Measurements from ENCODE around the gene ARID3A. TPM values are rescaled to one million over a fixed set of nuclear protein-coding genes. Genes with fewer than 3 reads are reported as not detected.

The ARID3A gene
- total and polyA plus RNA-seq, 2 of the 13 experiments (the other 11 are each of a cell fraction or from before 2014, with no cell fraction given) = 71.3 to 77.9 TPM

DNA sequence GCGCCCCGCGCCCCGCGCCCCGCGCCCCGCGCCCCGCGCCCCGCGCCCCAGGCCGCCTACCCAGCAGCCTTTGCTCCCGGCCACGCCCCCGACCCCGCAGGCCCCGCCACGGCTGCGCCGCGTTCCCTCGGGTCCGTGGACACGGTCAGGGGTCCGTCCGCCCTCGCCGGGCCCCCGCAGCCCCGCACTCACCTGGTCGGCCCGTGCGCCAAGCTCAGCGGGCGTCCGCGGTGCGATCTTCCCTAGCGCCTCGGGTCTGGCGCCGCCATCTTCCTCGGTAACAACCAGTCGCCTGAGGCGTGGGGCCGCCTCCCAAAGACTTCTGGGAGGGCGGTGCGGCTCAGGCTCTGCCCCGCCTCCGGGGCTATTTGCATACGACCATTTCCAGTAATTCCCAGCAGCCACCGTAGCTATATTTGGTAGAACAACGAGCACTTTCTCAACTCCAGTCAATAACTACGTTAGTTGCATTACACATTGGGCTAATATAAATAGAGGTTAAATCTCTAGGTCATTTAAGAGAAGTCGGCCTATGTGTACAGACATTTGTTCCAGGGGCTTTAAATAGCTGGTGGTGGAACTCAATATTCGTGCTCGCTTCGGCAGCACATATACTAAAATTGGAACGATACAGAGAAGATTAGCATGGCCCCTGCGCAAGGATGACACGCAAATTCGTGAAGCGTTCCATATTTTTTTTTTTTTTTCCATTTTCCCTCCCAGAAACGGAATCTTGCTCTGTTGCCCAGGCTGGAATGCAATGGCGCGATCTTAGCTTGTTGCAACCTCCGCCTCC, 32.7 kb upstream of the ARID3A start, which contains the start of the genes MED16 and RNU6-9 (continued):
- TF ChIP-seq, protein P1, sequence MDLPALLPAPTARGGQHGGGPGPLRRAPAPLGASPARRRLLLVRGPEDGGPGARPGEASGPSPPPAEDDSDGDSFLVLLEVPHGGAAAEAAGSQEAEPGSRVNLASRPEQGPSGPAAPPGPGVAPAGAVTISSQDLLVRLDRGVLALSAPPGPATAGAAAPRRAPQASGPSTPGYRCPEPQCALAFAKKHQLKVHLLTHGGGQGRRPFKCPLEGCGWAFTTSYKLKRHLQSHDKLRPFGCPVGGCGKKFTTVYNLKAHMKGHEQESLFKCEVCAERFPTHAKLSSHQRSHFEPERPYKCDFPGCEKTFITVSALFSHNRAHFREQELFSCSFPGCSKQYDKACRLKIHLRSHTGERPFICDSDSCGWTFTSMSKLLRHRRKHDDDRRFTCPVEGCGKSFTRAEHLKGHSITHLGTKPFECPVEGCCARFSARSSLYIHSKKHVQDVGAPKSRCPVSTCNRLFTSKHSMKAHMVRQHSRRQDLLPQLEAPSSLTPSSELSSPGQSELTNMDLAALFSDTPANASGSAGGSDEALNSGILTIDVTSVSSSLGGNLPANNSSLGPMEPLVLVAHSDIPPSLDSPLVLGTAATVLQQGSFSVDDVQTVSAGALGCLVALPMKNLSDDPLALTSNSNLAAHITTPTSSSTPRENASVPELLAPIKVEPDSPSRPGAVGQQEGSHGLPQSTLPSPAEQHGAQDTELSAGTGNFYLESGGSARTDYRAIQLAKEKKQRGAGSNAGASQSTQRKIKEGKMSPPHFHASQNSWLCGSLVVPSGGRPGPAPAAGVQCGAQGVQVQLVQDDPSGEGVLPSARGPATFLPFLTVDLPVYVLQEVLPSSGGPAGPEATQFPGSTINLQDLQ (CRISPR knock-in tag; IDR thresholded peaks at IDR 0.05) = peak; percentile 71; the same call in 1 of the 2 replicates
- TF ChIP-seq ZNF30 (CRISPR knock-in tag; IDR thresholded peaks at IDR 0.05) = no peak
- no peak for TF ChIP-seq AGO2 (optimal IDR thresholded peaks at IDR 0.05; ENCODE audit: low read depth, low read length)
- TF ChIP-seq GABPB1 (CRISPR knock-in tag; IDR thresholded peaks at IDR 0.05) = peak; percentile 58
- TF ChIP-seq ZFP36L1 (CRISPR knock-in tag; IDR thresholded peaks at IDR 0.05) = 0 out of 2 replicates have a peak, but pooled peaks have one; percentile 28
- TF ChIP-seq, protein P2, sequence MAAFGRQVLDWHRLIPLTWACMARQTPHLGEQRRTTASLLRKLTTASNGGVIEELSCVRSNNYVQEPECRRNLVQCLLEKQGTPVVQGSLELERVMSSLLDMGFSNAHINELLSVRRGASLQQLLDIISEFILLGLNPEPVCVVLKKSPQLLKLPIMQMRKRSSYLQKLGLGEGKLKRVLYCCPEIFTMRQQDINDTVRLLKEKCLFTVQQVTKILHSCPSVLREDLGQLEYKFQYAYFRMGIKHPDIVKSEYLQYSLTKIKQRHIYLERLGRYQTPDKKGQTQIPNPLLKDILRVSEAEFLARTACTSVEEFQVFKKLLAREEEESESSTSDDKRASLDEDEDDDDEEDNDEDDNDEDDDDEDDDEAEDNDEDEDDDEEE (CRISPR knock-in tag; IDR thresholded peaks at IDR 0.05) = no peak
- TF ChIP-seq ZFP82 (CRISPR knock-in tag; IDR thresholded peaks at IDR 0.05; ENCODE audit: borderline replicate concordance) = peak; percentile 80; the same call in 1 of the 2 replicates
- TF ChIP-seq DNMT3B (CRISPR knock-in tag; conservative IDR thresholded peaks at IDR 0.05) = 0 out of 2 replicates have a peak, but pooled peaks have one; percentile 31
- TF ChIP-seq ZNF430 (CRISPR knock-in tag; IDR thresholded peaks at IDR 0.05) = peak; percentile 63; the same call in 1 of the 2 replicates
- TF ChIP-seq, protein P3, sequence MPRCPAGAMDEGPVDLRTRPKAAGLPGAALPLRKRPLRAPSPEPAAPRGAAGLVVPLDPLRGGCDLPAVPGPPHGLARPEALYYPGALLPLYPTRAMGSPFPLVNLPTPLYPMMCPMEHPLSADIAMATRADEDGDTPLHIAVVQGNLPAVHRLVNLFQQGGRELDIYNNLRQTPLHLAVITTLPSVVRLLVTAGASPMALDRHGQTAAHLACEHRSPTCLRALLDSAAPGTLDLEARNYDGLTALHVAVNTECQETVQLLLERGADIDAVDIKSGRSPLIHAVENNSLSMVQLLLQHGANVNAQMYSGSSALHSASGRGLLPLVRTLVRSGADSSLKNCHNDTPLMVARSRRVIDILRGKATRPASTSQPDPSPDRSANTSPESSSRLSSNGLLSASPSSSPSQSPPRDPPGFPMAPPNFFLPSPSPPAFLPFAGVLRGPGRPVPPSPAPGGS (CRISPR knock-in tag; IDR thresholded peaks at IDR 0.05) = 0 out of 2 replicates have a peak, but pooled peaks have one; percentile 26
- TF ChIP-seq, protein P4, sequence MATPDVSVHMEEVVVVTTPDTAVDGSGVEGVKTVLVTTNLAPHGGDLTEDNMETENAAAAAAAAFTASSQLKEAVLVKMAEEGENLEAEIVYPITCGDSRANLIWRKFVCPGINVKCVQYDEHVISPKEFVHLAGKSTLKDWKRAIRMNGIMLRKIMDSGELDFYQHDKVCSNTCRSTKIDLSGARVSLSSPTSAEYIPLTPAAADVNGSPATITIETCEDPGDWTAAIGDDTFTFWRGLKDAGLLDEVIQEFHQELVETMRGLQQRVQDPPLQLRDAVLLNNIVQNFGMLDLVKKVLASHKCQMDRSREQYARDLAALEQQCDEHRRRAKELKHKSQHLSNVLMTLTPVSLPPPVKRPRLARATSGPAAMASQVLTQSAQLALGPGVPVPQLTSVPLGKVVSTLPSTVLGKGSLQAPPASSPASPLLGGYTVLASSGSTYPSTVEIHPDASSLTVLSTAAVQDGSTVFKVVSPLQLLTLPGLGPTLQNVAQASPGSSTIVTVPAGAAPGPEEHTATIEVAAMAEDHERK (CRISPR knock-in tag; IDR thresholded peaks at IDR 0.05; ENCODE audit: low read depth) = no peak
- TF ChIP-seq ZNF569 (CRISPR knock-in tag; IDR thresholded peaks at IDR 0.05; ENCODE audit: borderline replicate concordance) = peak; percentile 72; the same call in 1 of the 2 replicates
- TF ChIP-seq, protein P5, sequence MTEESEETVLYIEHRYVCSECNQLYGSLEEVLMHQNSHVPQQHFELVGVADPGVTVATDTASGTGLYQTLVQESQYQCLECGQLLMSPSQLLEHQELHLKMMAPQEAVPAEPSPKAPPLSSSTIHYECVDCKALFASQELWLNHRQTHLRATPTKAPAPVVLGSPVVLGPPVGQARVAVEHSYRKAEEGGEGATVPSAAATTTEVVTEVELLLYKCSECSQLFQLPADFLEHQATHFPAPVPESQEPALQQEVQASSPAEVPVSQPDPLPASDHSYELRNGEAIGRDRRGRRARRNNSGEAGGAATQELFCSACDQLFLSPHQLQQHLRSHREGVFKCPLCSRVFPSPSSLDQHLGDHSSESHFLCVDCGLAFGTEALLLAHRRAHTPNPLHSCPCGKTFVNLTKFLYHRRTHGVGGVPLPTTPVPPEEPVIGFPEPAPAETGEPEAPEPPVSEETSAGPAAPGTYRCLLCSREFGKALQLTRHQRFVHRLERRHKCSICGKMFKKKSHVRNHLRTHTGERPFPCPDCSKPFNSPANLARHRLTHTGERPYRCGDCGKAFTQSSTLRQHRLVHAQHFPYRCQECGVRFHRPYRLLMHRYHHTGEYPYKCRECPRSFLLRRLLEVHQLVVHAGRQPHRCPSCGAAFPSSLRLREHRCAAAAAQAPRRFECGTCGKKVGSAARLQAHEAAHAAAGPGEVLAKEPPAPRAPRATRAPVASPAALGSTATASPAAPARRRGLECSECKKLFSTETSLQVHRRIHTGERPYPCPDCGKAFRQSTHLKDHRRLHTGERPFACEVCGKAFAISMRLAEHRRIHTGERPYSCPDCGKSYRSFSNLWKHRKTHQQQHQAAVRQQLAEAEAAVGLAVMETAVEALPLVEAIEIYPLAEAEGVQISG (CRISPR knock-in tag; IDR thresholded peaks at IDR 0.05) = peak; percentile 76
- TF ChIP-seq, protein P6, sequence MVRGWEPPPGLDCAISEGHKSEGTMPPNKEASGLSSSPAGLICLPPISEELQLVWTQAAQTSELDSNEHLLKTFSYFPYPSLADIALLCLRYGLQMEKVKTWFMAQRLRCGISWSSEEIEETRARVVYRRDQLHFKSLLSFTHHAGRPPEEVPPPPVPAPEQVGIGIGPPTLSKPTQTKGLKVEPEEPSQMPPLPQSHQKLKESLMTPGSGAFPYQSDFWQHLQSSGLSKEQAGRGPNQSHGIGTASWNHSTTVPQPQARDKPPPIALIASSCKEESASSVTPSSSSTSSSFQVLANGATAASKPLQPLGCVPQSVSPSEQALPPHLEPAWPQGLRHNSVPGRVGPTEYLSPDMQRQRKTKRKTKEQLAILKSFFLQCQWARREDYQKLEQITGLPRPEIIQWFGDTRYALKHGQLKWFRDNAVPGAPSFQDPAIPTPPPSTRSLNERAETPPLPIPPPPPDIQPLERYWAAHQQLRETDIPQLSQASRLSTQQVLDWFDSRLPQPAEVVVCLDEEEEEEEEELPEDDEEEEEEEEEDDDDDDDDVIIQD (CRISPR knock-in tag; IDR thresholded peaks at IDR 0.05; ENCODE audit: low read depth) = no peak

Data from HepG2 (cell line).